Breast epithelium (tissue), 4 donors: Measurements from ENCODE around the gene SLC2A3. TPM values are rescaled to one million over a fixed set of nuclear protein-coding genes. Genes with fewer than 3 reads are reported as not detected.
A peak's percentile ranks its signal among the peaks of the same experiment; 100 is the strongest.
"Not testable (repeated sequence)": the region's sequence is repeated elsewhere in the genome, so short reads cannot be mapped to it uniquely, and the experiment has no call there.

Experiments used
- DNase-seq, 2 donors: peaks; one replicate each; pipeline ENCODE4 v3.0.0-alpha.2; 2019; ENCODE audit warnings: low spot score in 2 of 2
- H3K27ac ChIP-seq, 2 donors: fragments of 200-600 bp; sonication (generic) in 1 of 2; one replicate each; pipeline ENCODE4 v1.5.1; 2016 to 2019; ENCODE audit warnings: mild to moderate bottlenecking in 1 of 2
- H3K27me3 ChIP-seq, 2 donors: fragments of 200-600 bp; sonication (generic) in 1 of 2; one replicate each; pipeline versions ENCODE4 v1.5.1 to v1.6.0; 2017 to 2019; ENCODE audit warnings: control low read depth in 1 of 2, mild to moderate bottlenecking in 1 of 2
- H3K36me3 ChIP-seq: fragments of 200-600 bp; one replicate; pipeline ENCODE4 v1.5.1; 2019
- H3K4me1 ChIP-seq, 2 donors: fragments of 200-600 bp; sonication (generic); one replicate each; pipeline ENCODE4 v1.5.1; 2016 to 2019; ENCODE audit warnings: control low read depth in 1 of 2
- H3K4me3 ChIP-seq, 3 donors: fragments of 200-600 bp; sonication (generic); 1 replicate in 2 of 3; 2 replicates in 1 of 3; pipeline ENCODE4 v1.5.1; 2016 to 2019; ENCODE audit warnings: mild to moderate bottlenecking in 3 of 3, moderate library complexity in 2 of 3
- H3K9me3 ChIP-seq, 2 donors: fragments of 200-600 bp; sonication (generic) in 1 of 2; one replicate each; pipeline ENCODE4 v1.5.1; 2016 to 2019; ENCODE audit warnings: control low read depth in 1 of 2
- POLR2A ChIP-seq: fragments of 450-650 bp; IDR thresholded peaks from one replicate; pipeline ENCODE4 v1.6.1; 2016; ENCODE audit warnings: antibody characterized with exemption, mild to moderate bottlenecking, moderate library complexity
- POLR2AphosphoS5 ChIP-seq, 3 donors: sonication (generic); formaldehyde crosslinking; IDR thresholded peaks; one replicate each; pipeline ENCODE4 v1.6.1; 2017; ENCODE audit warnings: antibody characterized with exemption in 3 of 3
- intact Hi-C: fragments of 100-400 bp; cut with DNase I; formaldehyde crosslinking; loops from one replicate; pipeline ENCODE4 v1.15.1; 2023; ENCODE audit warnings: low total_unique reads
- total RNA-seq, 3 donors: library from RNA; depleted of rRNA; stranded (reverse); fragments of >200 nt; gene quantifications; one replicate each; pipeline ENCODE4 v1.1.0, GENCODE V29; 2016
- TF ChIP-seq, protein P1 (sequence below), 3 donors: fragments of 450-650 bp; IDR thresholded peaks; one replicate each; pipeline ENCODE4 v1.5.1; 2016 to 2017; ENCODE audit warnings: antibody characterized with exemption in 3 of 3, mild to moderate bottlenecking in 3 of 3, moderate library complexity in 3 of 3

SLC2A3 gene
- total RNA-seq, 3 donors from 2014 or later: 28.2 to 47.9 (median 45.8) TPM

DNA sequence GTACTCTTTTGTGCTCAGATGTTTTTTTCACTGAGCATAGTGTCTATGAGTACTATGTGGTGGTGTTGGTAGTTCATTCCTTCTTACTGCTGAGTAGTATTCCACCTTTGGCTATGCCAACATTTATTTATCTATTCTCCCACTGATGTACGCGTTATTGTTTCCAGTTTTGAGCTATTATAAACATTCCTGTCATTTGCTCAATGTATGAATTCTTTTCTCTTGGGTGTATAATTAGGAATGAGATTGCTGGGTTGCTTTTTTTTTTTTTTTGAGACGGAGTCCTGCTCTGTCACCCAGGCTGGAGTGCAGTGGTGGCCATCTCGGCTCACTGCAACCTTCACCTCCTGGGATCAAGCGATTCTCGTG, 37.5 kb upstream of the SLC2A3 start:
- Histone ChIP-seq H3K36me3 (no peaks in the 10 kb centered on the region), H3K27ac (no peak overlapping the region), H3K9me3 (no peaks in the 10 kb centered on the region), H3K4me3 (no peak overlapping the region), H3K27me3 (no peaks in the 10 kb centered on the region), H3K4me1 (no peaks in the 10 kb centered on the region)
- intact Hi-C loops: no loop called here
- TF ChIP-seq, protein P1, sequence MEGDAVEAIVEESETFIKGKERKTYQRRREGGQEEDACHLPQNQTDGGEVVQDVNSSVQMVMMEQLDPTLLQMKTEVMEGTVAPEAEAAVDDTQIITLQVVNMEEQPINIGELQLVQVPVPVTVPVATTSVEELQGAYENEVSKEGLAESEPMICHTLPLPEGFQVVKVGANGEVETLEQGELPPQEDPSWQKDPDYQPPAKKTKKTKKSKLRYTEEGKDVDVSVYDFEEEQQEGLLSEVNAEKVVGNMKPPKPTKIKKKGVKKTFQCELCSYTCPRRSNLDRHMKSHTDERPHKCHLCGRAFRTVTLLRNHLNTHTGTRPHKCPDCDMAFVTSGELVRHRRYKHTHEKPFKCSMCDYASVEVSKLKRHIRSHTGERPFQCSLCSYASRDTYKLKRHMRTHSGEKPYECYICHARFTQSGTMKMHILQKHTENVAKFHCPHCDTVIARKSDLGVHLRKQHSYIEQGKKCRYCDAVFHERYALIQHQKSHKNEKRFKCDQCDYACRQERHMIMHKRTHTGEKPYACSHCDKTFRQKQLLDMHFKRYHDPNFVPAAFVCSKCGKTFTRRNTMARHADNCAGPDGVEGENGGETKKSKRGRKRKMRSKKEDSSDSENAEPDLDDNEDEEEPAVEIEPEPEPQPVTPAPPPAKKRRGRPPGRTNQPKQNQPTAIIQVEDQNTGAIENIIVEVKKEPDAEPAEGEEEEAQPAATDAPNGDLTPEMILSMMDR (IDR thresholded peaks at IDR 0.05): no peak
- TF ChIP-seq POLR2A (no peak), POLR2AphosphoS5 (IDR thresholded peaks at IDR 0.05) (no peak)
- no peak for DNase-seq

DNA sequence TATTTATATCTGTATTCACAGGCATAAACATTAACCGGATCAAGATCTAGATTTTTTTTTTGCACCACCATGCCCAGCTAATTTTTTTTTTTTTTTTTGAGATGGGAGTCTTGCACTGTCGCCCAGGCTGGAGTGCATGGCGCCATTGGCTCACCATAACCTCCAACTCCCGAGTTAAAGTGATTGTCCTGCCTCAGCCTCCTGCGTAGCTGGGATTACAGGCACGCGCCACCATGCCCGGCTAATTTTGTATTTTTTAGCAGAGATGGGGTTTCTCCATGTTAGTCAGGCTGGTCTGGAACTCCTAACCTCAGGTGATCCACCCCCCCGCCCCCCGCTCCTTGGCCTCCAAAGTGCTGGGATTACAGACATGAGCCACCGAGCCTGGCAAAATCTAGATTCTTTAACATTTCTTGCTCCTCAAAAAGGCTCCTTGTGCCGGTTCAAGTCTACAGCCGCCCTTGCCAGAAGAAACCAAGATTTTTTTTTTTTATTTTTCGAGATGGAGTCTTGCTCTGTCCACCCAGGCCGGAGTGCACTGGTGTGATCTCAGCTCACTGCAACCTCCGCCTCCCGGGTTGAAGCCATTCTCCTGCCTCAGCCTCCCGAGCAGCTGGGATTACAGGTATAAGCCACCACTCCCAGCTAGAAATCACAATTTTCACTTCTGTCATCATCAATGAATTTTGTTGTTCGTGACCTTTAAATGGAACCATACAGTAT, 36.9 kb upstream of the SLC2A3 start:
- intact Hi-C loops: no loop called here
- H3K27me3 ChIP-seq: no peaks in the 10 kb centered on the region
- DNase-seq: no peak
- no peaks in the 10 kb centered on the region for H3K36me3 ChIP-seq
- no peaks in the 10 kb centered on the region for H3K9me3 ChIP-seq
- no peak overlapping the region for H3K27ac ChIP-seq
- no peaks in the 10 kb centered on the region for H3K4me1 ChIP-seq
- H3K4me3 ChIP-seq: no peak overlapping the region
- no peak for TF ChIP-seq POLR2AphosphoS5 (IDR thresholded peaks at IDR 0.05)
- TF ChIP-seq, protein P1 (IDR thresholded peaks at IDR 0.05): no peak

DNA sequence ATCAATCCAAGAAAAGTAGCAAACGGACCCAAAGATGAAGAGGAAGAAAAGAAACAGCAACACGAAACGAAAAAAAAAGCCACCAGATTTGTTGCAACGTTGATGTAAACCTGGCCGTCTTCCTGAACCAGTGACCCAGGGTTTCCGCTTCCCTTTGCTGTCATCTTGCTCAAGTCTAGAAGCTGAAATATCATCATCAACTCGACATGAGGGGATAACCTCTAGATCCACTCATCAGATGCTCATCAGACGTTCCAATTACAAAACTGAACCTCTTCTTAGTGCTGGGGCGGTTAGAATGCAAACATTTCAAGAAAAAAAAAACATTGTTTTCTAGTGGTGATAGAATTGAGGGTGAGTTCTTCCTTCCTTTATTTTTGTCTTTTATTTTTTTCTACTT, 36.3 kb upstream of the SLC2A3 start:
- intact Hi-C loops, H3K36me3 ChIP-seq, DNase-seq, H3K4me3 ChIP-seq, H3K4me1 ChIP-seq, H3K27ac ChIP-seq, H3K27me3 ChIP-seq, H3K9me3 ChIP-seq: not testable (repeated sequence)

DNA sequence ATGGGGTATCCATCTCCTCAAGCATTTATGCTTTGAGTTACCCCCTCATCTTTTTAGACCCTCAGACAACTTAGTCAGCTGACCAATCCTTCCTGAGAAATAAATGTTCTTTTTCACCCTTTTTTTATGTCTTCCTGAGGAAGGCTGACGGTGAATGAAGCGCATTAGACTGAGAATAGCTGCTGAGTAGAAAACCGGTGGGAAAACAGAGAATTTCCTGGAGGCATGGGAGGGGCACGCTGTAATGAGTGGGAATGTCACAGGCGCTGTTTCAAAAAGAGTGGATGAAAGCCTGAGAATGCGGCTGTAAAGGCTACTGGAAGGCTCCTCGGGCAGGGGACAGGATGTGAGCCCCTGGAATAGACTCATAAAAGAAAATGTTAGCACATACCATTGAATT, 35.8 kb upstream of the SLC2A3 start:
- DNase-seq, H3K4me1 ChIP-seq, H3K27me3 ChIP-seq, H3K9me3 ChIP-seq, intact Hi-C loops, H3K36me3 ChIP-seq: not testable (repeated sequence)
- peak overlapping the region in 2 of 3 donors; percentile 59 to 70 for H3K4me3 ChIP-seq
- H3K27ac ChIP-seq: peak overlapping the region; percentile 68 to 85

DNA sequence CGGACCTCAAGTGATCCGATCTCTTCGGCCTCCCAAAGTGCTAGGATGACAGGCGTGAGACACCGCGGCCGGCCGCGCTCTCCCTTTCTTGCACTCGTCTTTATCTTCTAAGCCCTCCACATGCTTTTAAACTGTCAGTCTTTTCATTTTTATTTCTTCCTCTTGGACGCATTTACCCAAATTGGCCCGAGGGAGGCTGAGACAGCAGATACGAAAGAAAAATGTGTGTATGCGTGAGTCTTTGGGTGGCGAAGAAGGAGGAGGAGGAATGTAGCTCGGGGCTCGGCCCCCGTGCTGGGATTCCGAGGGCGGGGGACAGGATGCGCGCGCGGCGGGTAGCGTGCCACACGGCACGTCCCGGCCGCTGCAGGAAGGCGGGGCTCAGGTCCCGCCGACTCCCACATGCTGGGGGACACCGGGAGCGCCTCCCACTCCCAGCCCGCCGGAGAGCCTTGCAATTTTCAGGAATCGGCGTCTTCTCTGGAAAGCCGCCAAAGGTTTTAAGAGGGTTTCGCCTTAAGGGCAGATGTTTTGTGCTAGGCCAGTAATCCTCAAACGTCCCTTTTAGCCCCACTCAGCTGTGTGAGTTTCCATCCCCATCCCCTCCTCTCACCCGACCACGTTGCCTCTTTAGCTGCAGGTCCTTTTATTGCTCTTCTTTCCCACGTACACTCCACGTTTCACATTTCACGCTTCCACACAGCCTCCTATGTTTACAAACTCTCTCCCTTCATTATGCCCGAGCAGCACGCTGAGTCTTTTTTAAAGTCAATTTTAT, 34.7 kb upstream of the SLC2A3 start:
- peak; percentile 65 to 73 for DNase-seq
- H3K27ac ChIP-seq: peak overlapping the region; percentile 68 to 85
- H3K36me3 ChIP-seq: no peaks in the 10 kb centered on the region
- intact Hi-C loops: no loop called here
- H3K4me3 ChIP-seq: peak overlapping the region; percentile 50 to 70 (median 59)
- no peaks in the 10 kb centered on the region for H3K27me3 ChIP-seq
- no peaks in the 10 kb centered on the region for H3K9me3 ChIP-seq
- TF ChIP-seq POLR2A: no peak
- TF ChIP-seq, protein P1 (IDR thresholded peaks at IDR 0.05): peak; percentile 13 to 32 (median 18)
- peak; percentile 27 to 81 (median 69) for TF ChIP-seq POLR2AphosphoS5 (IDR thresholded peaks at IDR 0.05)
- H3K4me1 ChIP-seq: no peaks in the 10 kb centered on the region

DNA sequence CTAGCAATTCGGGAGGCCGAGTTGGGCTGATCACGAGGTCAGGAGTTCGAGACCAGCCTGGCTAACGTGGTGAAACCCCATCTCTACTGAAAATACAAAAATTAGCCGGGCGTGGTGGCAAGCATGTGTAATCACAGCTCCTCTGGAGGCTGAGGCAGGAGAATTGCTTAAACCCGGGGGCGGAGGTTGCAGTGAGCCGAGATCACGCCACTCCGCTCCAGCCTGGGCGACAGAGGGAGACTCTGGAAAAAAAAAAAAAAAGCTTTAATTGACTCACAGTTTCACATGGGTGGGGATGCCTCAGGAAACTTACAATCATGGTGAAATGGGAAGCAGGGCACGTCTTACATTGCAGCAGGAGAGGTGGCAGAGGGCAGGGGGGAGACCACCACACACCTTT, 30.6 kb upstream of the SLC2A3 start:
- Histone ChIP-seq H3K9me3 (no peaks in the 10 kb centered on the region), H3K27me3 (no peaks in the 10 kb centered on the region), H3K36me3 (no peaks in the 10 kb centered on the region), H3K4me1 (no peaks in the 10 kb centered on the region), H3K27ac (no peak overlapping the region), H3K4me3 (no peak overlapping the region)
- TF ChIP-seq POLR2A (no peak), POLR2AphosphoS5 (IDR thresholded peaks at IDR 0.05) (no peak)
- TF ChIP-seq, protein P1 (IDR thresholded peaks at IDR 0.05): no peak
- intact Hi-C loops: no loop called here
- no peak for DNase-seq

DNA sequence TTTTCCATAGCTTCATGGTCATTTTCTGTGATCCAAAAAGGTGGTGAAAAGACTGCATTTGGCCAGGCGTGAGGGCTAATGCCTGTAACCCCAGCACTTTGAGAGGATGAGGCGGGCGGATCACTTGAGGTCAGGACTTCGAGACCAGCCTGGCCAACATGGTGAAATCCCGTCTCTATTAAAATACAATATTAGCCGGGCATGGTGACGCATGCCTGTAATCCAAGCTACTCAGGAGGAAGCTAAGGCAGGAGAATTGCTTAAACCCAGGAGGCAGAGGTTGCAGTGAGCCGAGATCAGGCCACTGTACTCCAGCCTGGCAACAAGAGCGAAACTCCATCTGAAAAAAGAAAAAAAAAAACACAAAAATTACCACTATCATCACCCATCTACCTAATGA, 28.7 kb upstream of the SLC2A3 start:
- H3K9me3 ChIP-seq, H3K36me3 ChIP-seq, H3K4me3 ChIP-seq, H3K27me3 ChIP-seq, H3K27ac ChIP-seq, H3K4me1 ChIP-seq, intact Hi-C loops, DNase-seq: not testable (repeated sequence)
